Smooth muscle cell (in vitro differentiated cells): ENCODE measurements around the gene CHD6. TPM values are rescaled to one million over a fixed set of nuclear protein-coding genes. Genes with fewer than 3 reads are reported as not detected.
A peak's percentile ranks its signal among the peaks of the same experiment; 100 is the strongest.

ENCODE experiments used
- DNase-seq: peaks from one replicate; lab custom pipeline; 2025; ENCODE audit not compliant: unreplicated experiment; lab: John Stamatoyannopoulos, UW
- H2AFZ ChIP-seq: fragments of 200-600 bp; sonication (generic); 2 replicates; pipeline ENCODE4 v1.6.0; 2016; ENCODE audit warnings: antibody characterized with exemption, low read depth, mild to moderate bottlenecking
- H3F3A ChIP-seq: fragments of 200-600 bp; sonication (generic); 2 replicates; pipeline ENCODE4 v1.6.0; 2017; ENCODE audit warnings: antibody characterized with exemption, low read depth
- H3K27ac ChIP-seq: fragments of 200-600 bp; sonication (generic); 2 replicates; pipeline ENCODE4 v1.5.1; 2016; ENCODE audit warnings: low read depth, mild to moderate bottlenecking
- H3K27me3 ChIP-seq: fragments of 200-600 bp; sonication (generic); 2 replicates; pipeline ENCODE4 v1.6.1; 2016; ENCODE audit warnings: low read depth, mild to moderate bottlenecking
- H3K36me3 ChIP-seq: fragments of 200-600 bp; sonication (generic); 2 replicates; pipeline ENCODE4 v1.5.1; 2016; ENCODE audit warnings: low read depth
- H3K4me1 ChIP-seq: fragments of 200-600 bp; sonication (generic); 2 replicates; pipeline ENCODE4 v1.5.1; 2016; ENCODE audit warnings: low read depth
- H3K4me2 ChIP-seq: fragments of 200-600 bp; sonication (generic); 2 replicates; pipeline ENCODE4 v1.6.0; 2016; ENCODE audit warnings: mild to moderate bottlenecking
- H3K4me3 ChIP-seq: fragments of 200-600 bp; sonication (generic); 2 replicates; pipeline ENCODE4 v1.5.1; 2016; ENCODE audit warnings: mild to moderate bottlenecking
- H3K79me2 ChIP-seq: fragments of 200-600 bp; sonication (generic); 2 replicates; pipeline ENCODE4 v1.6.0; 2016; ENCODE audit warnings: low read depth, mild to moderate bottlenecking
- H3K9ac ChIP-seq: fragments of 200-600 bp; sonication (generic); 2 replicates; pipeline ENCODE4 v1.6.0; 2016; ENCODE audit warnings: low read depth
- H3K9me3 ChIP-seq: fragments of 200-600 bp; sonication (generic); replicated peaks from 2 replicates; pipeline ENCODE4 v1.5.1; 2016; ENCODE audit warnings: low read depth
- H4K20me1 ChIP-seq: fragments of 200-600 bp; sonication (generic); 2 replicates; pipeline ENCODE4 v1.6.0; 2016; ENCODE audit warnings: low read depth
- CTCF ChIP-seq: fragments of 200-600 bp; sonication (generic); IDR thresholded peaks from 2 replicates; pipeline ENCODE4 v1.5.1; 2017; ENCODE audit warnings: borderline replicate concordance, mild to moderate bottlenecking, antibody characterized with exemption; ENCODE audit not compliant: insufficient read depth, poor library complexity, severe bottlenecking
- WGBS: methylation state at CpG from one replicate; pipeline ENCODE4 v1.1.7; 2016; ENCODE audit warnings: low lambda C conversion rate; 5-methylcytosine and 5-hydroxymethylcytosine counted together
- polyA plus RNA-seq: library from polyadenylated mRNA; unstranded; fragments of >200 nt; fragmentation: Nextera tagmentation; extraction: Ambion mirVana; gene quantifications from 2 replicates; pipeline ENCODE4 v1.2.1, GENCODE V29; 2016
- total RNA-seq: library from RNA; depleted of rRNA; stranded (reverse); fragments of >200 nt; gene quantifications from 2 replicates; pipeline ENCODE4 v1.2.3, GENCODE V29; 2014

CHD6 gene
- total and polyA plus RNA-seq, 2 experiments from 2014 or later: 41.7 to 47.8 TPM

DNA sequence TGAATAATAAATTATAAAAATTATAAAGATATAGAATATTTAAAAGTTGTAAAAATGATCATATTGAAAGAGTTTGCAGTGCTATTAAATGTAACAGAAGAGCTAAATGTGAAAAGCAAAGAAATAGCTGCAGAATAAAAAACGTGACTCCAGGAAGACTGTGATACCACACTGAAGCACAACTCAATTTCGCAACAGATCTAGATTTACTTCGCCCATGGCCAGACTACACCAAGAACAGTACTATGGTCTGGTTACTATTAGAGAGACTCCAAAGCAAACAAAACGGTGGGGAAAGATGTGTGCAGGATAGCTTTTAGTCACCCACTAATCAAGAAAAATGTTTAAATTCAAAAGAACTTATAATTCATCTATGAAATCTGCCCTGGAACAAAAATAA lies 1.9 kb downstream of the CHD6 start:
- WGBS: 62% methylated on average over 4 of the region's 4 CpGs
- peaks cover 63% of the 10 kb centered on the region for H4K20me1 ChIP-seq
- TF ChIP-seq CTCF: no peak

DNA sequence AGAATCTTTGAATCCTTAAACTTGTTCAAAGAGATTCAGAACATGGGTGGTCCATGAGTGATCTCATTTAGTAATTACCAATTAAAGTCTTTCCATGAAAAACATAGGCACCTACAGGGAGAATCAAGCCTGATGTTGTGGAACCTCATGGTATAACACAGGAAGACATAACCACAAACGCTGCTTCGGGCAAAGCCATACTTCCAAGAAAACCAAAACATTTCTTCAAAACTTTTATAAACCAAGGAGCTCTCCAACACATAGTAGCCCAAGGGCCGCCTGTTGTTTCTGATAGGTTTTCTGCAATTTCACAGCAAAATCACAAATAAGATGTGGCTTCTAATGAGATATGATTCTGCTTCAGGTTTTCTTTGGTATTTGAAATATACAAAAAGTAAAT lies 2.5 kb downstream of the CHD6 start:
- Histone ChIP-seq H3K9me3 (no peaks in the 10 kb centered on the region), H3K27me3 (no peaks in the 10 kb centered on the region), H3K4me3 (no peak overlapping the region), H3K4me1 (peaks cover 24% of the 10 kb centered on the region), H3K9ac (no peak overlapping the region), H3K4me2 (no peak overlapping the region), H3F3A (peaks cover 6% of the 10 kb centered on the region), H3K36me3 (no peaks in the 10 kb centered on the region), H2AFZ (no peak overlapping the region), H3K27ac (no peak overlapping the region), H4K20me1 (peaks cover 69% of the 10 kb centered on the region), H3K79me2 (peaks cover 69% of the 10 kb centered on the region)
- WGBS: 75% methylated on average over 3 of the region's 3 CpGs
- TF ChIP-seq CTCF: no peak
- no peak for DNase-seq

More for the DNA sequence above, 1.9 kb downstream of the CHD6 start:
- Histone ChIP-seq H3K9ac (no peak overlapping the region), H3K79me2 (peaks cover 64% of the 10 kb centered on the region), H3K36me3 (no peaks in the 10 kb centered on the region), H3K9me3 (no peaks in the 10 kb centered on the region), H3K27ac (no peak overlapping the region), H2AFZ (no peak overlapping the region), H3F3A (peaks cover 6% of the 10 kb centered on the region), H3K4me2 (peak overlapping the region; percentile 84), H3K27me3 (no peaks in the 10 kb centered on the region), H3K4me1 (peaks cover 24% of the 10 kb centered on the region), H3K4me3 (peak overlapping the region; percentile 73)
- DNase-seq: no peak

- Histone ChIP-seq H3K9ac (no peak overlapping the region), H3K79me2 (peaks cover 75% of the 10 kb centered on the region), H3K4me3 (no peak overlapping the region), H3F3A (peaks cover 6% of the 10 kb centered on the region), H3K4me2 (no peak overlapping the region), H3K27me3 (no peaks in the 10 kb centered on the region), H3K27ac (no peak overlapping the region), H4K20me1 (peaks cover 74% of the 10 kb centered on the region), H3K9me3 (no peaks in the 10 kb centered on the region), H3K4me1 (peaks cover 24% of the 10 kb centered on the region), H2AFZ (no peak overlapping the region), H3K36me3 (no peaks in the 10 kb centered on the region)
- 83% methylated on average over 1 of the region's 1 CpG for WGBS
- TF ChIP-seq CTCF: no peak
- DNase-seq: no peak
Observed at GRCh38 chr20:41615110-41615509, 3.1 kb downstream of the CHD6 start.

- Histone ChIP-seq H3K4me2 (no peak overlapping the region), H3K36me3 (no peaks in the 10 kb centered on the region), H3K4me1 (peaks cover 24% of the 10 kb centered on the region), H3K27me3 (no peaks in the 10 kb centered on the region), H3K79me2 (peaks cover 93% of the 10 kb centered on the region), H3K9ac (no peak overlapping the region), H3K4me3 (no peak overlapping the region), H3F3A (no peaks in the 10 kb centered on the region), H3K27ac (no peak overlapping the region), H3K9me3 (no peaks in the 10 kb centered on the region), H4K20me1 (peaks cover 92% of the 10 kb centered on the region), H2AFZ (no peak overlapping the region)
- WGBS: 85% methylated on average over 2 of the region's 2 CpGs
- DNase-seq: no peak
- TF ChIP-seq CTCF: no peak
Observed at GRCh38 chr20:41613321-41613720, 4.9 kb downstream of the CHD6 start.
